HT-29 (cell line): Measurements from ENCODE around the gene JMY. TPM values are rescaled to one million over a fixed set of nuclear protein-coding genes. Genes with fewer than 3 reads are reported as not detected.
A peak's percentile ranks its signal among the peaks of the same experiment; 100 is the strongest.

ENCODE experiments used
- DNase-seq: peaks from one replicate; pipeline ENCODE4 v3.0.0-alpha.2; 2015; ENCODE audit warnings: low spot score
- small RNA-seq: library from RNA; depleted of rRNA; stranded (forward); fragments of <200 nt; gene quantifications from one replicate; pipeline ENCODE3, GENCODE V24; 2014
- total RNA-seq: library from RNA; depleted of rRNA; stranded (reverse); fragments of >200 nt; shearing (Covaris generic); gene quantifications from 2 replicates; pipeline ENCODE4 v1.2.3, GENCODE V29; 2014; rRNA removed

The JMY gene
- total RNA-seq, 1 experiment from 2014 or later = 7.5 TPM

DNA sequence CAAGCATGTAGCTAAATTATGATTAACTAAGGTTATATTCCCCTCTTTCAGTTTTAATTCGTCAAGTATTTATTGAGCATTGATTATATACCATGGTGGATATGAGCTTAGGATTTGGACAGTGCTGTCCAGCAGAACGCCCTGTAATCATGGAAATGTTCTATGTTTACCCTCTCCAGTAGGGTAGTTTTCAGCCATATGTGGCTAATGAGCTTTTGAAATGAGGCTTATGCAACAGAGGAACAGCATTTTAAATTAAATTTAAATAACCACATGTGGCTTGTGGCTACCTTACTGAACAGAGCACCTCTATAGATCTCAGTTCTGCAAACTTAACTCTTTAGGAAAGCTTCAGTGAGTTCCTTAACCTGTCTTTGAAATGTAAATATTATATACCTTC, 59.1 kb downstream of the JMY start:
- no peak for DNase-seq

DNA sequence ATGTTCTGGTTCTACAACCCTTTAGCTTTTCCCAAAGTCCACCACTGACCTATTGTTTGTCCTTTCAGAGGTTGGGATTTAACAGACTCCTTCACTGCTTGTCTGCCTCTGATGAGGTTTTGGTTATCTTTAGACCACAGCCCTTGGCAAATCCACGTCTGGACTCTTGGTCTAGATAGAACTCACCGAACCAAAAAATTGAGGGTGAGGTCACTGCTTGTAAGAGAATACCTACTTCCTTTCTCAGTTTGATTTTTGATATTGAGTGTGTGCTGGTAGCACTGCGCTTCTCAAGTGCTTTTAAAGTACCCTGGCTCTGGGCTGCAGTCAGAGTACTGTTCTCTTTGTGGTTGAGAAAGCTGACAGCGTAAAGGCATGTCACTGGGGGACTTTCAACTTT, 61.7 kb downstream of the JMY start:
- DNase-seq = no peak

DNA sequence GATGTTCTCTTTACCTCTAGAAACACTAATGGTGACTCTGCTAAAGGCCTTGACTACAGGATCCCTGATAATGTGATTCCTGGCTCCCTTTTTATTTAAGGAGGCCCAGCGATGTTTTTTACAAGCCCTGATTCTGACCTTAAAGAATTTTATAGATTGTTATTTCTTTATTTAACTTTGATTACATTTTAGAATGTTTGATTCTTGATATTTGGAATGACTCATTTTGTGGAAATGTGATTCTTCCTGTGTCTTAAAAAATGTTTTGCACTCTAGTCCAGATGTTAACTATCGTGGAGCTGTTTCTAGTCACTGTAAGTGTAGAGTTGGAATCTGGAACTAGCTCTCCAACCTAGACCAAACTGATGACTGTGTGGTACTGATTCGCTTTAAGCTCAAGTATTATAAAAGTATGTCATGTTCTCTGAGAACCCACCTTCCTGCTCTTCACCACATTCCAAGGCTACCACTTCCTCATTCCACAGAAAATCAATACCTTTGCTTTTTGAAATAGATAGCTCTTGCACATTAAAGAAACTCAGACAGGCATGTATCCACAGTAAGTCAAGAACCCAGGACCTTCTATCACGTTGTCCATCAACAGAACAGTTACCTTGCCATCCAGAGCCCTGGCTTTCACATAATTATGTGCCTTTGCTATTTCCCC, 65.2 kb downstream of the JMY start:
- DNase-seq = peak; percentile 30

DNA sequence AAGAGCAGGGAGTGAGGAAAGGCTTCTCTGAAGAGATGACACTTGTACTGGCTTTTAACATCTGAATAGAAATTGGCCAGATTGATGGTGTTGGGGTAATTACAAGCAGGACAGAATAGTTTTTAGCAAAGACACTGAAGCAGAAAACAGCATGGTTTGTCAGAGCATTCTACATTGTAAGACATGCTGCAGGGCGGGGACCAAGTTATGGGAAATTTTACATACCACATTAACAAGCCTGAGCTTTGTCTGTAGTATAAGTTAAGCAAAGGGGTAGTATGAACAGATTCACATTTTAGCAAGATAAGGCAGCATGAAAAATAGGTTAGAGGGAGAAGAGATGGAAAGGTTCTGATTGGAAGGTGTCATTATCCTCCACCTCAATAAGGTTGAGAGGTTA, 66.5 kb downstream of the JMY start:
- DNase-seq = no peak

DNA sequence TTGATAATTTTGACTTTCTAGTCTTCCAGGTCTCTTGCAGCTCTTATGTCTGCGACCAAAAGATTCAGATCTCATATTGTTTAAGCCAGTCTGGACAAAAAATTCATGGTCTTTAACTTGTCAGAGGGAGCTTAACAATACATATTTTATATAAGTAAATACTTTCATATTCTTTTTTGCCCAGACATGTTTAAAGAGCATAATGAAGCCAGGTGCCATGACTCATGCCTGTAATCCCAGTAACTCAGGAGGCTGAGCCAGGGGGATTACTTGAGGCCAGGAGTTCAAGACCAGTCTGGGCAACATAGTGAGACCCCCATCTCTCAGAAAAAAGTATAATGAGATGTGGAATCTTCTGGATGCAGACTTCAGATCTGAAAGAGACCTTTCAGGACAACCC, 69.8 kb downstream of the JMY start:
- DNase-seq = no peak

DNA sequence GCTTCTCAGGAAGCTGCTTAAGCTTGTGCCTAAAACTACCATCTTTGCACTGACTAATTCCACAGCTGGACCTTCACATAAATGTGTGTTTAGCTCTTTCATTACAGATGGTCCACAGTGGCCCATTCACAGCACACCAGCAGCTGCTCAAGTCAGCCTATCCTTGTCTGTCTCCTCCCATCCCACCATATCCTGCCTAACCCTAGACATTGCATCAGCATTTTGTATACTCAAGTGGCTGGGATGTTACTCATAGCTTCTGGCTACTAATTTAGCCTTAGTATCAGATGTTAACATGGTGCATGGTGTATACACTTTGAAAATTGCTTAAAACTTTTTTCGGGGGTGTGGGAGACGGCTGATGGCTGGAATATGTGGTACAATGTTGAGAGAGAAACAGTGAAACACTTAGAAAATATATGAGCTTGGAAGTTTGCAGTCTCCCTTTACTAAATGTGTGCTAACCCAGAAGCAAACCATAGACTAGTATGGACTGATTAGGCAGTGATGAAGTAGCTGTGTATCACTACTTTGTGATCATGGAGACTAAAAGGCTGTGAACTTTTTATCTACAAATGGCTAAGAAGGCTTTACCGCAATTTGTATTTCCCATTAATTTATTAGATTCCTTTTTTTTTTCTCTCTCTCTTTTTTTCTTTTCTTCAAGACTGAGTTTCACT, 83.1 kb downstream of the JMY start:
- no peak for DNase-seq

DNA sequence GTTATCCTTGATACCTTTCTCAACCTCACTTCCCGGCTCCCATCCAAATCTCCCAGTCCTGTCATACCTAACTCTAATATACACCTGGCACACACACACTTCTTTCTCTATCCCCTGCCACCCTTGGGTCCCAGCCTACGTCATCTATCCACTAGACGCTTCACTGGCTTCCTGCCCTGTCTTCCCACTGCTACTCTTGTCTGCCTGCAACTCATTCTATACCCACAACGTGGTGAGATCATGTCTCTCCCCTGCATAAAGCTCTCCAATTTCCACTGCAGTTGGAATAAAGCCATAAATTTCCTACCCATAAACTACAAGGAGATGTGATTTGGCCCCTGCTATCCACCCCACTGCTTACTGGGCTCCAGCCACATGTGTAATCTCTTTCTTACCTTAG, 93.5 kb downstream of the JMY start:
- DNase-seq = no peak

DNA sequence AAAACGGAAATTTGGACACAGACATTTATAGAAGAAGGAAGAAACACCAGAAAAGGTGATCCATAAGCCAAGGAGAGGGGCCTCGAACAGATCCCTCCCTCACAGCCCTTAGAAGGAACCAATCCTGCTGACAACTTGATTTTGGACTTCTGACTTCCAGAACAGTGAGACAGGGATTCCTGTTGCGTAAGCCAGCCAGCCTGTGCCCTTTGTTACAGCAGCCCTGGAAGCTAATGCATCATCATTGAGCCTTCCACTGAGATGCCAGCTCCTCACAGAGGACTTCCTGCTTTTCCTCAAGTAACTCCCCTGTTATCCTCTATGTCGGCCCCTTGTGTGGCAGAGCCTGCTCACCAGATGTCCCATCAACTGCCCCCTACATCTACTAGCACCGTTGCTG, 94.1 kb downstream of the JMY start:
- DNase-seq = no peak

DNA sequence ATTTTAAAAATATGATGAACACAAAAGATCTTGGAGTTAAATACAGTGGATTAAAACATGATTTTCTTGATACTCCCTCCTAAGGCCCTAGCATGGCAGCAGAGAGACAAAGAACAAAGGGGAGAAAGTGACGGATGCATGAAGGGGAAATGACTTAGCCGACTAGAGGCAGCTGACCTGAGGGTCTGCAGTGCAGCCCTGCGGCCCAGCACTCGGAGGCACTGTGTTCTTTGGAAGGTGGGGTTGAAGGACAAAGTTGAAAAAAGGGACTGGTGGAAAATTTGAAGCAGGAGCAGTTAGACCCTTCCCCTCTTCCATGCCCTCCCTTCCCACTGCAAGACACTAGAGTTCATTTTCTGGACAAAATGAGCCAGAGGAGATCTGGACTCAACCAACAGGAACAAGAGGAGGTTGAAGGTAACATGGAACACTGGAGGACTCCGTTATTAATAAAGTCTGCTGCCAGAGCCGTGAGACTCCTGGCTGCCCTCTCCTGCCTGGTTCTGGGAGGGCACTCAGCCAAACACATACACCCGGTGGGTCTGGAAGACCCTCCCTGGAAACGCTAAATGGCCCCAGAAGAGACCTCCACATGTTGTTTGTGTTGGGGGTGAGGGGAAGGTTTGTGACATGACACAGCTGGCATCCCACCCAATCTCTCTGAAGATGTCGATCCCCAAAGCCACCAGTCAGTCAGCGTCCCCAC, 98.1 kb downstream of the JMY start:
- no peak for DNase-seq

DNA sequence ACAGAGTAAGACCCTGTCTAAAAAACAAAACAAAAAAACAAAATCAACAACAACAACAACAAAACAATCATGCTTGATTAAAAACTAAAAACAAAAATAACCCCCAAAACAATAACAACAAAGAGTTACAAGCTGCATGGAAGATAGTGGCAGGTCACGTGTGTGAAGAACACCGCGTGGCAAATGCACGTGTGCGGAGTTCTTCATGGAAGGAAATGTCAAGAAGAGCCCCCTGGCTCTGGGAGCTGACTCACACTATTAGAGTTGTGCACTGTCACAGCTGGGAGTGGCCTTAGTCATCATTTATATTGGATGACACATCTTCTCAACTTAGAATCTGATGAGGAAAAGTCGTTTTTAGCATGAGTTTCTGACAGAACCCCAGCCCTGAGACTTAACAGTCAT, 110.5 kb downstream of the JMY start:
- no peak for DNase-seq

DNA sequence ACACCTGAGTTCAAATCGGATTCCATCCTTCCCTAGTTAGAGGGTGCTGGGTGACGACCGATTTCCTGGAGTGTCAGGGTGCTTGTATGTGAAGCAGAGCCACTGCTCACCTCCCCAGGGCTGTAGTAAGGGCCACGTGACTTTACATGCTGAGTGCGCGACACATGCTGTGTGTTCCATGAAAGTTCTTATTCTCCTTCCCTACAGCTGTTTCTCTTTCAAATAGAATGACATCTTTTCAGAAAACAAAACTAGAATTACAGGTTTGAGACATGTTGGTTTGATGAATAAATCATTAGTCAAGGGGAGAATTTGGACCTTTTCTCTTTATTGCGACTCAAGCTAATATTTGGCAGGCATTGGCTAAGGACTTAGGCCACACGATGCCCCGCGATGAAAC, 113.1 kb downstream of the JMY start:
- DNase-seq = no peak

DNA sequence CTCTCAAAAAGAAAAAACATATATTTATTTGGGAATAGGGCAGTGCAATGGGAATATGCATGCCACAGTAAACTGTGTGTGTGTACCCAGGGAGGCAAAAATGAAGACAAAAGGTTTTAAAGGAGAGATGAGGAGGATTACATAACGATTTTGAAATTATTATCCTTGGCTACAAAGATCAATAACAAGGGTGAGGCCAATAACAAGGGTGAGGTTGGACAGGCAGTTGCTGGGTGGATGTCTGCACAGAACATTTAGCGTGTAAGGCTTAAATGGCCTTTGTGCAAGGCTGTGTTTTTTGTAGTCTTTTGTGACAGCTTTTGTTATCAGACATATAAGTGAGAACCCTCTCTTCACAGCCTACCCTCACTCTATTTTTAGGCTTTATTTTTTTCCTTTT, 114.0 kb downstream of the JMY start:
- no peak for DNase-seq

DNA sequence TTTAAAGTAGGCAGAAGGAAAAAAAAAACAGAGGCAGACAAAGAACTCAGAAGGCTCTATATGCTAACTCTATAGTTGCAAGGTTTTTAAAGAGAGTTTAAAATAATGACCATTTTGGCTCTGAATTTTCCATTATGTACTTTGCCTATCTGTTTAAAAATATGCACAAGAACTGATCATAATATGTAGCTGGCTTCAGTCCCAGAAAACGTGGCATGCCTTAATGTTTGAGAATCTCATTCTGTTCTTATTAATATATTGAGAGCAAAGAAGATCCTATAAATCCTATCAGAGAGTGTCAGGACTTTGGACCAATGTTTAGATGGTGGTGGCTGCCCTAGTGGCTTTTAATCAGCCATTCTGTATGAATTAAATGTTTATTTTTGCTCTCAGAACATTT, 121.5 kb downstream of the JMY start:
- no peak for DNase-seq

Small RNAs within 50 kb of the gene (small RNA-seq; reads per million reads assigned to genes)
- gene AC016559.1 = not detected
- 0.29 reads per million for gene RF00425

Other genes starting within 250 kb of the JMY start
- not detected in 2 replicates for gene DMGDH, start 166.5 kb upstream of the JMY start, total RNA-seq
- not detected in 2 replicates for gene BHMT2, start 166.4 kb upstream of the JMY start, total RNA-seq
- not detected in 2 replicates for gene BHMT, start 124.3 kb upstream of the JMY start, total RNA-seq